ENCODE results near the gene RAPGEF3. TPM values are rescaled to one million over a fixed set of nuclear protein-coding genes. Genes with fewer than 3 reads are reported as not detected.

RAPGEF3 gene
- total and polyA plus RNA-seq, 3 donors from 2014 or later = 13.9 to 30.2 (median 24.6) TPM

DNA sequence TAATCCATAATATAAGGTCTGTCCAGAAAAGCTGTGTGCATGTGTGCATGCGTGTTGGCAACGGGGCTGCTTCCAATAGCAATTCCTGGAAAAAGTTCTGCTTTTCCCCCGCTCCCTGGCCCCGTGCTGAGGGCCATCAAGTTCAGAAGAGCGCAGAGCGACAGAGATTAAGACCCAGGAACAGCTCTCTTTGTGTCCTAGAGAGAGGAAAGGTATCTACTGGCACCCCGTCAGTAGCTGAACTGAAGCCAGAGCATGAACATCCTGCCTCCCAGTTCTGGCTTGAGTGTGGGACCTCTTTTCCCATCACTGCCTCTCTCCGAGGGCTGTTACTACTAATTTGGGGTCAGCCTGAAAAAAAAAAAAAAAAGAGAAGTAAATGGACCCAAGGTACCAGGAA, 45.5 kb upstream of the RAPGEF3 start:
- no peaks in the 10 kb centered on the region for H3K27me3 ChIP-seq
- no peak for DNase-seq
- H3K27ac ChIP-seq = peak overlapping the region in 1 of 2 donors; percentile 31
- 29 to 41% methylated on average over 7 to 8 of the region's 8 CpGs for whole genome bisulfite sequencing, 2 donors
- TF ChIP-seq POLR2A (IDR thresholded peaks at IDR 0.05) = no peak
- TF ChIP-seq, protein P1, sequence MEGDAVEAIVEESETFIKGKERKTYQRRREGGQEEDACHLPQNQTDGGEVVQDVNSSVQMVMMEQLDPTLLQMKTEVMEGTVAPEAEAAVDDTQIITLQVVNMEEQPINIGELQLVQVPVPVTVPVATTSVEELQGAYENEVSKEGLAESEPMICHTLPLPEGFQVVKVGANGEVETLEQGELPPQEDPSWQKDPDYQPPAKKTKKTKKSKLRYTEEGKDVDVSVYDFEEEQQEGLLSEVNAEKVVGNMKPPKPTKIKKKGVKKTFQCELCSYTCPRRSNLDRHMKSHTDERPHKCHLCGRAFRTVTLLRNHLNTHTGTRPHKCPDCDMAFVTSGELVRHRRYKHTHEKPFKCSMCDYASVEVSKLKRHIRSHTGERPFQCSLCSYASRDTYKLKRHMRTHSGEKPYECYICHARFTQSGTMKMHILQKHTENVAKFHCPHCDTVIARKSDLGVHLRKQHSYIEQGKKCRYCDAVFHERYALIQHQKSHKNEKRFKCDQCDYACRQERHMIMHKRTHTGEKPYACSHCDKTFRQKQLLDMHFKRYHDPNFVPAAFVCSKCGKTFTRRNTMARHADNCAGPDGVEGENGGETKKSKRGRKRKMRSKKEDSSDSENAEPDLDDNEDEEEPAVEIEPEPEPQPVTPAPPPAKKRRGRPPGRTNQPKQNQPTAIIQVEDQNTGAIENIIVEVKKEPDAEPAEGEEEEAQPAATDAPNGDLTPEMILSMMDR (IDR thresholded peaks at IDR 0.05) = no peak
- H3K4me1 ChIP-seq = peaks cover 71% of the 10 kb centered on the region
- H3K4me3 ChIP-seq = no peak overlapping the region
- intact Hi-C loops (cut with DNase I; ENCODE audit: low total_unique reads) = no loop called here
- no peaks in the 10 kb centered on the region for H3K9me3 ChIP-seq
- H3K36me3 ChIP-seq (ENCODE audit: low read depth, missing control alignments) = no peaks in the 10 kb centered on the region

GRCh38 chr12:47803191-47803875, 44.7 kb upstream of the RAPGEF3 start:
- 68 to 81% methylated on average over 11 to 12 of the region's 12 CpGs for WGBS, 2 donors
- intact Hi-C loops (cut with DNase I; ENCODE audit: low total_unique reads) = no loop called here
- TF ChIP-seq, protein P1 (IDR thresholded peaks at IDR 0.05) = no peak
- no peak for TF ChIP-seq POLR2A (IDR thresholded peaks at IDR 0.05)
- H3K4me3 ChIP-seq = no peak overlapping the region
- peak overlapping the region in 1 of 2 donors; percentile 59 for H3K27ac ChIP-seq
- no peaks in the 10 kb centered on the region for H3K9me3 ChIP-seq
- H3K36me3 ChIP-seq (ENCODE audit: low read depth, missing control alignments) = no peaks in the 10 kb centered on the region
- no peaks in the 10 kb centered on the region for H3K27me3 ChIP-seq
- H3K4me1 ChIP-seq = peaks cover 74% of the 10 kb centered on the region
- DNase-seq = no peak

DNA sequence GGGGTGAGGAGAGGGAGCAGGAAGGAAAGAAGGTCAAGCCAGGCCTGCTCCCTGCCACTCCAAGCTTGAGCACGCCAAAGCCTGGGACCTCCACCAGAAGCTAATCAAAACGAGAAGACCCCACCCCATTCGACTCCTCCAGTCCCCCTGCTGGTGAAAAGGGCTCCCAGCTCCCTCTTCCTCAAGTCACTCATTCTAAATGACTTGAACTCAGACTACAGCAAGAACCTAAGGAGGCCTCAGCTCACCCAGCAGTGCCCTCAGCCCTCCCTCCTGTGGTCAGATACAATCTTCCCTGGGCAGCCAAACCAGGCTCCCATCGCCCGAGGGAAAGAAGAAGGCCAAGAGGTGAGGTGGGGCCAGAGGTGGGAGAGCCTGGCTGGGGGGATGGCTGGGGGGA, 43.6 kb upstream of the RAPGEF3 start:
- TF ChIP-seq POLR2A (IDR thresholded peaks at IDR 0.05) = no peak
- TF ChIP-seq, protein P1 (IDR thresholded peaks at IDR 0.05) = no peak
- Histone ChIP-seq H3K36me3 (ENCODE audit: low read depth, missing control alignments) (no peaks in the 10 kb centered on the region), H3K27me3 (no peaks in the 10 kb centered on the region), H3K27ac (peak overlapping the region in 1 of 2 donors; percentile 59), H3K4me1 (peaks cover 64% of the 10 kb centered on the region), H3K9me3 (no peaks in the 10 kb centered on the region), H3K4me3 (no peak overlapping the region)
- 47 to 60% methylated on average over 3 to 5 of the region's 5 CpGs for WGBS, 2 donors
- DNase-seq = no peak
- intact Hi-C loops (cut with DNase I; ENCODE audit: low total_unique reads) = no loop called here

- intact Hi-C loops (cut with DNase I; ENCODE audit: low total_unique reads) = no loop called here
- H3K27me3 ChIP-seq = no peaks in the 10 kb centered on the region
- DNase-seq = no peak
- TF ChIP-seq POLR2A (IDR thresholded peaks at IDR 0.05) = no peak
- TF ChIP-seq, protein P1 (IDR thresholded peaks at IDR 0.05) = no peak
- H3K27ac ChIP-seq = peak overlapping the region in 1 of 2 donors; percentile 59
- no peaks in the 10 kb centered on the region for H3K36me3 ChIP-seq (ENCODE audit: low read depth, missing control alignments)
- no peak overlapping the region for H3K4me3 ChIP-seq
- 64 to 67% methylated on average over 9 of the region's 9 CpGs for WGBS, 2 donors
- H3K4me1 ChIP-seq = peaks cover 60% of the 10 kb centered on the region
- no peaks in the 10 kb centered on the region for H3K9me3 ChIP-seq
These were observed 43.2 kb upstream of the RAPGEF3 start for GRCh38 chr12:47801904-47802246.
